ENCODE data around the gene ABHD12. TPM values are rescaled to one million over a fixed set of nuclear protein-coding genes. Genes with fewer than 3 reads are reported as not detected.

The ABHD12 gene
- total and polyA plus RNA-seq, 3 experiments from 2014 or later, result 27.3 to 35.0 (median 27.6) TPM

DNA sequence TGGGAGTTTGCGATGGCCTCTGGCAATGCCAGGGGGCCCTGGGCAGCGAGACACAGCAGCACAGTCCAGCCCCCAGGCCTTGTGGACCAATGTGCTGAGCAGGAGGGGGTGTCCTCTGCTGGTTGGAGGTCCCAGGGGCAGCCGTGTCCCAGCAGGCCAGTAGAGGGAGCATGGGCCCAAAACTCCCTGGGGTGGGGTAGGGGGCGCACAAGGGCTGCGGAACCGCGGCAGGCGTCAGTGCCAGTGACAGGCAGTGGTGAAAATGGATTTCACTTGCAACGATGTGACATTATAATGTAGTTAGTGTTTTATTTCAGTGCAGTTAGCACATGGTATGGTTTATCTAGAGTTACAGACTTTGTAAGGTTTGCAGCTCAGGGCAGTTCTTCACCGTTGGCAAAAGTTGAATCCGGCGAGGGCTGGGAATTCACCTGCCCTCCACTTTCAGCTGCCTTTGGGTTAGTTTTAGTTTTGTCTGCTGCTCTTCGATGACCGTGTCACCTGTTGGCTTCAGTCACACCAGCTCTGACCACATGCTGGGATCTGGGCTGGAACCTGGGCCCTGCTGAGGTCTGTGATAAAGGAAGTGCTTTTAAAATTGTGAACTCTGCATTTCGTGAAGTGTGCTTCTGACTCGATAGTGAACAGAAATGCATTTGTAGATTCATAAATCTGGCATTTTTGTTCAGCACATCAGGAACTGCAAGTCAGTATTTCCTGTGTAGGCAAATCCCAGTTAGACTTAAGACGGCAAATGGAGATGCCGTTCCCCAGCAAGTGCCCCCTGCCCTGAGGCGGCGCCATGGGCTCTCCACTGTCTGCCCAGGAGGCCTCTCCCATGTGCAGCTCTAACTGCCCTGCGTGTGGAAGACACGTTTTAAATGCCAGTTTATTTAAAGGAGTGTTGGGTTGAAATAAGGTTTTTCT is 95.9 kb downstream of the ABHD12 start:
- Histone ChIP-seq H3K4me1 (ENCODE audit: insufficient read depth, low read length) (no peaks in the 10 kb centered on the region), H3K36me3 (ENCODE audit: insufficient read depth, low read length) (no peaks in the 10 kb centered on the region), H3K4me3 (ENCODE audit: low read length) (no peak overlapping the region), H3K9me3 (ENCODE audit: low read length) (no peaks in the 10 kb centered on the region), H3K27me3 (ENCODE audit: insufficient read depth, low read length, poor library complexity, severe bottlenecking) (no peaks in the 10 kb centered on the region), H3K27ac (ENCODE audit: low read depth, low read length) (no peak overlapping the region)
- Mint-ChIP-seq H3K27me3 (no peaks in the 10 kb centered on the region), H3K36me3 (peaks cover 0 to 51% (median 2%) of the 10 kb centered on the region in 3 donors), H3K4me3 (no peak overlapping the region), H3K9me3 (no peaks in the 10 kb centered on the region), H3K27ac (peak overlapping the region in 3 of 8 donors; percentile 40 to 66 (median 47)), H3K4me1 (peaks cover 0 to 4% (median 2%) of the 10 kb centered on the region in 3 donors)
- DNase-seq, result peak; percentile 10 to 71 (median 34)
- ChIA-PET CTCF (interaction anchor here (1.0 to 1.9 kb wide), 6 partner anchors 19 to 301 kb away, joined by 3 to 11 read pairs (median 5); partner anchors contain the start of gene GINS1), POLR2A (no interaction called here)

DNA sequence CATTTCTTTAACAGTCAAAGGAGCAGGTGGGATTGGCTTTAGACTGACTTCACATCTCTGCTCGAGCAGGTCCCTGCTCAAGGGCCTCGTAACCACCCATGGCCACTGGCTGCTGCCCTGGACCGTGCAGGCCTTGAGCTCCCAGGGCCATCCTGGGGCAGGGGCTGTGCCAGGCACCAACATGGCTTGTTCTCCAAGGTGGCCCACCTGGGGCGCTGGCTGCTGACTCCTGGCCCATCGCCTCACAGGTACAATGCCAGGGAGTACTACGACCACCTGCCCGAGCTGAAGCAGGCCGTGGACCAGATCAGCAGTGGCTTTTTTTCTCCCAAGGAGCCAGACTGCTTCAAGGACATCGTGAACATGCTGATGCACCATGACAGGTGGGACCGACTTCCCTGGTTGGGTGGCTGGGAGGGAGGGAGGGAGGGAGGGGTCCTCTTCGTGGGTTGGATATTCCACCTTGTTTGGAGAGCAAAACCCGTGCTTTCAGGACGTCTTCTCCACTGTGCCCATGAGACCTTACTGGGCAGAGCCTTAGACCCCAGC is 96.7 kb downstream of the ABHD12 start:
- no peaks in the 10 kb centered on the region for H3K27me3 ChIP-seq (ENCODE audit: insufficient read depth, low read length, poor library complexity, severe bottlenecking)
- peaks cover 0 to 4% (median 2%) of the 10 kb centered on the region in 3 donors for H3K4me1 Mint-ChIP-seq
- no peak overlapping the region for H3K27ac ChIP-seq (ENCODE audit: low read depth, low read length)
- no peak for DNase-seq
- H3K9me3 Mint-ChIP-seq, result no peaks in the 10 kb centered on the region
- CTCF ChIA-PET, result interaction anchor here (1.1 to 1.9 kb wide), 4 partner anchors 18 to 300 kb away, joined by 3 to 11 read pairs (median 5); partner anchors contain the start of gene GINS1
- H3K27me3 Mint-ChIP-seq, result no peaks in the 10 kb centered on the region
- H3K4me1 ChIP-seq (ENCODE audit: insufficient read depth, low read length), result no peaks in the 10 kb centered on the region
- no peak overlapping the region for H3K27ac Mint-ChIP-seq
- no peaks in the 10 kb centered on the region for H3K36me3 ChIP-seq (ENCODE audit: insufficient read depth, low read length)
- H3K4me3 Mint-ChIP-seq, result no peak overlapping the region
- no peaks in the 10 kb centered on the region for H3K9me3 ChIP-seq (ENCODE audit: low read length)
- POLR2A ChIA-PET, result no interaction called here
- H3K36me3 Mint-ChIP-seq, result peaks cover 0 to 56% (median 2%) of the 10 kb centered on the region in 3 donors
- no peak overlapping the region for H3K4me3 ChIP-seq (ENCODE audit: low read length)

DNA sequence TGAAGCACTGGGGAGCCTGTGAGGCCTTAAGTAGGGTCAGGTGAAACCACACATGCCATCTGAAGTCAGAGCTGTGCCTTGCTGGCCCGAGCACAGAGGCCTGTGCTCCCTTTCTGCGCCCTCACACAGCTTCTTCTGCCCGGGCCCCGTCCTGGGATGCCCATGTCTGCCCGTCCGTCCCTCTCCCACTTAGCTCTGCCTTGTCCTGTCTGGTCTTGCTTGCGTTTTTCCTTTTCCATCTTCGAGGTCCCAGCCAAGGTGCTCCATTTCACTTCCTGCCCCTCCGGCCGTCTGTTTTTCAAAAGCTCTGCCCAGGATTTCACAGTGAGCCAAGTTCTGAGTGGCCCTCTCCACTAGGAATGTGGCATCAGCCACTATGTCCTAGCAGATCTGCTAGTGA is 97.1 kb downstream of the ABHD12 start:
- ChIA-PET POLR2A (no interaction called here), CTCF (interaction anchor here (1.8 kb wide), 1 partner anchor 105 kb away, joined by 6 read pairs; no protein-coding TSS in a partner anchor)
- H3K4me1 Mint-ChIP-seq, result peaks cover 0 to 4% (median 2%) of the 10 kb centered on the region in 3 donors
- no peak overlapping the region for H3K4me3 Mint-ChIP-seq
- no peak overlapping the region for H3K4me3 ChIP-seq (ENCODE audit: low read length)
- H3K27ac ChIP-seq (ENCODE audit: low read depth, low read length), result no peak overlapping the region
- H3K36me3 Mint-ChIP-seq, result peaks cover 0 to 58% (median 2%) of the 10 kb centered on the region in 3 donors
- peak overlapping the region in 1 of 8 donors; percentile 72 for H3K27ac Mint-ChIP-seq
- H3K36me3 ChIP-seq (ENCODE audit: insufficient read depth, low read length), result no peaks in the 10 kb centered on the region
- no peaks in the 10 kb centered on the region for H3K4me1 ChIP-seq (ENCODE audit: insufficient read depth, low read length)
- no peak for DNase-seq
- no peaks in the 10 kb centered on the region for H3K9me3 Mint-ChIP-seq
- H3K9me3 ChIP-seq (ENCODE audit: low read length), result no peaks in the 10 kb centered on the region
- H3K27me3 ChIP-seq (ENCODE audit: insufficient read depth, low read length, poor library complexity, severe bottlenecking), result no peaks in the 10 kb centered on the region
- H3K27me3 Mint-ChIP-seq, result no peaks in the 10 kb centered on the region

DNA sequence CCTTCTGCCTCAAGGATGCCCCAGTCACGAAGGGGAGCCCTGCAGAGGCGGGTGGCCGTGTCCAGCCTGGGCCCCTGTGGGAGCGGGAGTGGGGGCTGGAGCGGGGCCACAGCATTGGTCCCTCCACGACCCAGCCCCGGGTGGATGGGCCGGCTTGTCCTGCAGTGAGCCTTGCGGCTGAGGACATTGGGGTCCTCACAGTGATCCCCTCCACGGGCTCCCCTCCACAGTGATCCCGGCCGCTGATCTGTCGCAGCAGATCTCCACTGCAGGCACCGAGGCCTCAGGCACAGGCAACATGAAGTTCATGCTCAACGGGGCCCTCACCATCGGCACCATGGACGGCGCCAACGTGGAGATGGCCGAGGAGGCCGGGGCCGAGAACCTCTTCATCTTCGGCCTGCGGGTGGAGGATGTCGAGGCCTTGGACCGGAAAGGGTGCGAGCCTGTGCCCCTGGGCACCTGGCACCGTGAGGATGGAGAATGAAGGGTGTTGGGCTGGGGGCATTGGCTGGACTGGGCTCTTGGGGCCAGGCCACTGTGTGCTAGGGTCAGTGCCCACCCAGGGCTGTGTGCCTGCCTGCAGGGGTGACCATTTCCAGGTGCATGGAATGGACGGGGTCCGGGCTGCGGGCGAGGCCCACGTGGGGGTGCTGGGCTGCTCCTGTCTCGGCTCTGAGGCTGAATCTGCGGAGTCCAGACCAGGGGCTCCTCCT is 98.3 kb downstream of the ABHD12 start:
- Mint-ChIP-seq H3K9me3 (no peaks in the 10 kb centered on the region), H3K4me1 (peaks cover 0 to 4% (median 2%) of the 10 kb centered on the region in 3 donors), H3K4me3 (no peak overlapping the region), H3K36me3 (peaks cover 0 to 60% (median 2%) of the 10 kb centered on the region in 3 donors), H3K27ac (no peak overlapping the region), H3K27me3 (no peaks in the 10 kb centered on the region)
- Histone ChIP-seq H3K27me3 (ENCODE audit: insufficient read depth, low read length, poor library complexity, severe bottlenecking) (no peaks in the 10 kb centered on the region), H3K4me3 (ENCODE audit: low read length) (no peak overlapping the region), H3K36me3 (ENCODE audit: insufficient read depth, low read length) (no peaks in the 10 kb centered on the region), H3K9me3 (ENCODE audit: low read length) (no peaks in the 10 kb centered on the region), H3K27ac (ENCODE audit: low read depth, low read length) (no peak overlapping the region), H3K4me1 (ENCODE audit: insufficient read depth, low read length) (no peaks in the 10 kb centered on the region)
- ChIA-PET POLR2A (no interaction called here), CTCF (no interaction called here)
- DNase-seq, result no peak

DNA sequence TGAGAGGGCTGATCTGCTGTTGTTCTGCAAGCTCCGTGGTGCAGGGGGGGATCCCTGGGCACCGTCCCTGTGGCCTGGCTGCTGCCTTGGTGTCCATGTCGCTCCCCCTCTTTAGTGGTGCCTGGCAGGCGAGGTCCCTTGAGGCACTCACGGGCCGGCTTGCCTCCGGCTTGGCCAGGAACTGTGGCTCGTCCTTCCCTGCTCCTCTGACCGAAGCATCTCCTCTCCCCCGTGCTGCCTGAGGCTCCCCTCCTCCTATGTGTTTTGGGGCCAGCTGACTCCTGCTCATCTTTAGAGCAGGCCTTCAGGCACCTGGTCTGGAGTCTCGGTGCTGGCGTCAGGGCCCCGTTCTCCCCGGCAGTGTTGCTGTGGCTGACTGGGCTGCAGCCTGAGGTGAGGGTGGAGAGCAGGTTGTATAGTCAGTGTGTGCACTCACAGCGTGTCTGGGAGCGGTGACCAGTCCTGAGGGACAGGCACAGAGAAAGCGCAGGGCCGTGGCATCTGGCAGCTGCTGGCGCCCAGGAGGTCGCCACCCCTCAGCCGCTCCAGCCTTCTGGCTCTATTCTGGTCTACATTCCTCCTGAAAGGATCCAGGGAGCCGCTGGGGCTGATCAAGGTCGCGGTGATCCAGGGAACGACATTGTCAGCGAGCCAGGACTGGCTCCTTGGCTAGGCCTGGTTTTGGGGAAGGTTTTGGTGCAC is 99.1 kb downstream of the ABHD12 start:
- Mint-ChIP-seq H3K36me3 (peaks cover 0 to 66% (median 2%) of the 10 kb centered on the region in 3 donors), H3K27me3 (no peaks in the 10 kb centered on the region), H3K4me3 (no peak overlapping the region), H3K27ac (no peak overlapping the region), H3K4me1 (peaks cover 0 to 4% (median 2%) of the 10 kb centered on the region in 3 donors), H3K9me3 (no peaks in the 10 kb centered on the region)
- Histone ChIP-seq H3K9me3 (ENCODE audit: low read length) (no peaks in the 10 kb centered on the region), H3K36me3 (ENCODE audit: insufficient read depth, low read length) (no peaks in the 10 kb centered on the region), H3K4me1 (ENCODE audit: insufficient read depth, low read length) (no peaks in the 10 kb centered on the region), H3K4me3 (ENCODE audit: low read length) (no peak overlapping the region), H3K27ac (ENCODE audit: low read depth, low read length) (no peak overlapping the region), H3K27me3 (ENCODE audit: insufficient read depth, low read length, poor library complexity, severe bottlenecking) (no peaks in the 10 kb centered on the region)
- POLR2A ChIA-PET, result no interaction called here
- CTCF ChIA-PET, result no interaction called here
- DNase-seq, result no peak

DNA sequence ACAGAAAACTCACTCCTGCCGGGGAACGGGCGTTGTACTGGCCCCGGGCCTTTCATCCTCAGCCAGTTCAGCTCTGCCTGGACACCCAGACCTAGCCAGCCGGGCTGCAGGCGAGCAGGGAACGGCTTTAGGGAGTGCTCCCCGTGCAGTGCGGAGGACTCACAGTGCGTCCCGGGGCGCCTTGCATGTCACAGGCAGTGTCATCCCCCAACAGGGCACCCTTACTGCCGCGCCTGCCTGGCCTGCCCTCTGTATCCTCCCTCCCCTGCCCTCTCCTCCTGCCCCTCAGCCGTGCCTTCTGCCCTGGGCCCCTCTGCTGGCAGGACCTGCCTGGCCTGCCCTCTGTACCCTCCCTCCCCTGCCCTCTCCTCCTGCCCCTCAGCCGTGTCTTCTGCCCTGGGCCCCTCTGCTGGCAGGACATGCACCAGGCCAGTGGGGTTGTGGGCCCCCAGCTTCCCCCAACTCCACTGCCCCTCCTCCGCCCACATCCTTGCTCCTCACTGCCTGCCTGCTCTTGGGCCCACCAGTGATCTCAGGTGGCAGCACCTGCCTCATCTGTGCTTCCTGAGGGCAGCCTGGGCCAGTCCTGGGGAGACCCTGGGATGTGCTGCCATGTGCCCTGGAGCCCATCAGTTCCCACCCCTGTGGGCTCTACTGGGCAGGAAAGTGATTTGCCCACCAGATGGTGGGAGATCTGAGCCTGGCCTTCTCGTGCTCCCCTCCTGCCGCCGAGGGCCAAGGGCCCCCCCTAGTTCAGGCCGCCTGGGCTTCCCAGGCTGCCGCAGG is 99.8 kb downstream of the ABHD12 start:
- ChIA-PET POLR2A (no interaction called here), CTCF (no interaction called here)
- H3K4me3 ChIP-seq (ENCODE audit: low read length), result no peak overlapping the region
- Mint-ChIP-seq H3K9me3 (no peaks in the 10 kb centered on the region), H3K27me3 (no peaks in the 10 kb centered on the region), H3K27ac (peak overlapping the region in 1 of 8 donors; percentile 33), H3K4me3 (no peak overlapping the region), H3K4me1 (peaks cover 0 to 4% (median 2%) of the 10 kb centered on the region in 3 donors), H3K36me3 (peaks cover under 1 to 67% (median 5%) of the 10 kb centered on the region in 3 donors)
- H3K36me3 ChIP-seq (ENCODE audit: insufficient read depth, low read length), result no peaks in the 10 kb centered on the region
- DNase-seq, result no peak
- no peaks in the 10 kb centered on the region for H3K4me1 ChIP-seq (ENCODE audit: insufficient read depth, low read length)
- no peaks in the 10 kb centered on the region for H3K9me3 ChIP-seq (ENCODE audit: low read length)
- no peaks in the 10 kb centered on the region for H3K27me3 ChIP-seq (ENCODE audit: insufficient read depth, low read length, poor library complexity, severe bottlenecking)
- H3K27ac ChIP-seq (ENCODE audit: low read depth, low read length), result no peak overlapping the region

DNA sequence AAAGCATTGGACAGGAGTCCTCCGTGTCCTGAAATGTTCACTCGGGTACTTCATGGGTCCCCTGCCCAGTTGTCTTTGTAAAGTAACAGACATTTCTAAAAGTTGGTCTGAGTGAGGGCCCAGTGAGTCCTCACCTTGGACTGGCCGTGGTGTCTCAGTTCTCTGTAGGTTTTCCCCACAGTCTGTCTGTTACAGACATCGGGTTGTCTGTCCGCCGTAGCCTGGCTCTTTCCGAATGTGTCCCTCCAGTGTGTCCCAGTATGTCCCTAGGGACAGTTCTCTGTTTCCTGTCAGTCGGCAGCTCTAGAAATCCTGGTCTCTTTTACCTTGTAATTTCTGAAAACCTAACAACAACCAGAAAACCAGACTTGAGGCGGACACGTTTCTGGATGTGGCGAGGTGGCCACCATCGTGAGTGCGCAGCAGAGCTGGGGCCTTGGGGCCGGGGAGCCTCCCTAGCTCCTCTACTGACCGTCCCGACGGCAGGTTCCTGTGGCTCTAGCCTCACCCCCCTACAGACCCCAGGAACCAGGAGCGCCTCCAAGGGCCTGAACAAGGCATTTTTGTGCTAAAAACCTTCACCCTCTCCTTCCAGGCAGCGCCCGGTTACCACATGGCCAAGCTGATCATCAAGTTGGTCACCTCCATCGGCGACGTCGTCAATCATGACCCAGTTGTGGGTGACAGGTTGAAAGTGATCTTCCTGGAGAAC is 100.6 kb downstream of the ABHD12 start:
- H3K36me3 Mint-ChIP-seq, result peaks cover 7 to 71% (median 11%) of the 10 kb centered on the region in 3 donors
- ChIA-PET POLR2A (no interaction called here), CTCF (no interaction called here)
- Histone ChIP-seq H3K9me3 (ENCODE audit: low read length) (no peaks in the 10 kb centered on the region), H3K36me3 (ENCODE audit: insufficient read depth, low read length) (no peaks in the 10 kb centered on the region), H3K4me1 (ENCODE audit: insufficient read depth, low read length) (no peaks in the 10 kb centered on the region), H3K4me3 (ENCODE audit: low read length) (no peak overlapping the region), H3K27me3 (ENCODE audit: insufficient read depth, low read length, poor library complexity, severe bottlenecking) (no peaks in the 10 kb centered on the region), H3K27ac (ENCODE audit: low read depth, low read length) (no peak overlapping the region)
- DNase-seq, result no peak
- H3K27me3 Mint-ChIP-seq, result no peaks in the 10 kb centered on the region
- no peaks in the 10 kb centered on the region for H3K9me3 Mint-ChIP-seq
- H3K4me1 Mint-ChIP-seq, result peaks cover 0 to 4% (median 2%) of the 10 kb centered on the region in 3 donors
- no peak overlapping the region for H3K4me3 Mint-ChIP-seq
- peak overlapping the region in 3 of 8 donors; percentile 20 to 82 (median 24) for H3K27ac Mint-ChIP-seq

All from CD8-positive, alpha-beta memory T cell (primary cell).